Airway epithelial cell (primary cell): Measurements from ENCODE around the gene ARPC3. TPM values are rescaled to one million over a fixed set of nuclear protein-coding genes. Genes with fewer than 3 reads are reported as not detected.

Experiments used
- total RNA-seq: library from RNA; depleted of rRNA; stranded (reverse); fragments of >200 nt; gene quantifications from 2 replicates; pipeline ENCODE4 v1.2.3, GENCODE V29; 2015

ARPC3 gene
- 659 and 775 TPM in 2 replicates for total RNA-seq

GRCh38 chr12:110449799-110450497 lies at the start of gene ARPC3:
Gene ARPC3 (minus strand): TSS chr12:110450337. CDS start chr12:110450260, 77 bp downstream.

DNA sequence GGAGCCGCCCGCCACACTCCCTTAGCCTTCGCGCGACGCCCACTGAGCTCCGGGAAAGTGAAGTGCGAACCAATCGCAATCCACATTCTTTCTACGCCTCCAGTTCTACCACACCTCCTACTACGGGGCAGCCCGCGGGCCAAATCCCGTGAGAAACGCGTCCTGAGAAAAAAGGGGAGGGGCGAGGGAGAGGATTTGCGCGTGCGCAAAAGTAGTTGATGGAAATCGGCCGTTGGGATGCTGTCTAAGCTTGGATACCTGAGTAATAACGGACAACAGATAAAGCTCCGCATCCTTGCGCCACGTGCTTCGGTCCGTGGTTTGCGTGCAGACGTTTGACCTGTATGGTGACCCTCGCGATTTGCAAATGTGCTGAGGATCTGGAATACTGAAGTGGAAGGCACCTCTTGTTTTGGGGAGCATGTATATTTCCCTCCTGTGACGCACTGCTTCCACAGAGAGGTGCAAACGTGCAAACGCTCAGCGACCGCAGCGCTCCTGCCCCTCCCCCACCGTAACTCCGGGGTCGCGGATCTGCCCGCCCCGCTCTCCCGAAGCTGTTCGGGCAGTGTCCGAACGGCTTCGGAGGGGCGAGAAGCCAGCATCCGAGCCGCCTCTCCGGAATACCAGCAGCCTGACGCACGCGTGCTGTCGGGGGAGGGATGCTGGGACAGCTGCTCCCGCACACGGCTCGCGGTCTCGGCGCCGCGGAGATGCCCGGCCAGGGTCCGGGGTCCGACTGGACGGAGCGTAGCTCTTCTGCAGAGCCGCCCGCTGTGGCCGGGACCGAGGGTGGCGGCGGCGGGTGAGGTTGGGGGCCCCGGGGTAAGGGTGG lies 18.3 kb upstream of the ARPC3 start, which contains the start of the genes FAM216A and GPN3:
Gene FAM216A (plus strand): TSS at position 632 of the 835 bp plus-strand sequence. CDS start 31 bp downstream, at position 663.
Gene GPN3 (minus strand): TSS at position 44 of the 835 bp plus-strand sequence. CDS start 54 bp downstream, outside the sequence.

DNA sequence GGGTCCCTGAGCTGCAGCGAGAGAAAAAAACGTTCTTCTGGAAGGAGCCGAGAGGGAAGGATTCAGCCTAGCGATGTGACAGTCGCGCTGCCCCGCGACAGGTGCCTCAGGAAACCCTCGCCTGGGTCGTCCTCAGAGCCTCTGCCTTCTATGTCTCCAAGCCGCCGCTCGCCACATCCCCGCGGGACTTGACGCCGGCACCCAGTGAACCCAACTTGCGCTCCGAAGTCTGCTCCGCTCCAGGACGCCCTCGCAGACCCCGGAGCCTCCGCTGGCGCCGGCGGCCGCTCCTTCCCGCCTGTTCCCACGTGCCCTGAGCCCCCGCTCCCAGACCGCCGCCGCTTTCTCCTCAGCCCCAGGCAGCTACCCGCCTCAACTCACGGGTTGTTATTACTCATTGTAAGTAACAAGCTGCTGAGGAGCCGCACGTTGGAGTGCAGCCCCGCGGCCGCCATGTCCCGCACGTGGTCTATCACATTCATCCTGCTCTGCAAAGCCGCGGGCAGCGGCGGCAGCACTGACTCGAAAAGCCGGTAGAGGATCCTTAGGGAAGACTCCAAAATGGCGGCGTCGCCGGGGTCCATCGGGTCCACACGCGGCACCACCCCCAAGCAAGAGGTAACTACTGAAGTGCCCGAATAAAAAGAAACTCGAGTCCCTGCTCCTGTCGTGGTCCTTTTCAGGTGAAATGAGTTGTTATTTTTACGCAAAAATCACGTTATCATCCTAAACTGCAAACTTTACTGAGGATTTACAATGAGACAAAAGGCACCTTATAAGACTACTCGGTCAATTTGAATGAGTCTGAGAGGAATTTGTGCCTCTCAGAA lies 46.8 kb downstream of the ARPC3 start, which contains the start of gene ANAPC7:
Gene ANAPC7 (minus strand): TSS at position 563 of the 830 bp plus-strand sequence. CDS start 81 bp downstream, at position 482.

Other genes starting within 250 kb of the ARPC3 start
- 200 and 258 TPM in 2 replicates for gene ATP2A2, start 169.1 kb downstream of the ARPC3 start, total RNA-seq
- 40.9 and 53.2 TPM in 2 replicates for gene ANAPC7, start 46.6 kb downstream of the ARPC3 start, total RNA-seq
- 17.0 and 20.9 TPM in 2 replicates for gene GPN3, start 17.9 kb upstream of the ARPC3 start, total RNA-seq
- gene FAM216A, start 18.5 kb upstream of the ARPC3 start, total RNA-seq = 6.7 and 12.1 TPM in 2 replicates
- gene VPS29, start 51.8 kb upstream of the ARPC3 start, total RNA-seq = 92.9 and 96.6 TPM in 2 replicates
- 0.49 TPM in 1 of 2 replicates, not detected in the other for gene RAD9B, start 52.0 kb upstream of the ARPC3 start, total RNA-seq
- 7.1 and 9.6 TPM in 2 replicates for gene PPTC7, start 133.0 kb upstream of the ARPC3 start, total RNA-seq
- gene TCTN1, start 163.8 kb upstream of the ARPC3 start, total RNA-seq = 13.5 and 17.8 TPM in 2 replicates
- gene HVCN1, start 238.8 kb upstream of the ARPC3 start, total RNA-seq = 0.78 and 1.3 TPM in 2 replicates